ENCODE data around the gene SYNPO2L. TPM values are rescaled to one million over a fixed set of nuclear protein-coding genes. Genes with fewer than 3 reads are reported as not detected.
A peak's percentile ranks its signal among the peaks of the same experiment; 100 is the strongest.

Gene SYNPO2L
- total RNA-seq, 1 experiment from 2014 or later = 0.16 TPM

- intact Hi-C loops (cut with micrococcal nuclease; ENCODE audit: unreplicated experiment) = no loop called here
- no peak for DNase-seq
- ChIA-PET POLR2A (no interaction called here), CTCF (no interaction called here)
- Histone ChIP-seq H3K36me3 (ENCODE audit: control insufficient read depth, insufficient read depth, low read length) (no peaks in the 10 kb centered on the region), H3K4me1 (peaks cover 34% of the 10 kb centered on the region), H3K9me3 (no peaks in the 10 kb centered on the region), H3K4me3 (ENCODE audit: low read depth, low read length) (no peak overlapping the region), H3K27me3 (replicated peaks; ENCODE audit: control insufficient read depth, insufficient read depth, low read length) (no peaks in the 10 kb centered on the region)
- BruUV-seq (replicated peaks) = no TSS peak
- Mint-ChIP-seq H3K4me1 (ENCODE audit: low read depth, unreplicated experiment) (peaks cover 18% of the 10 kb centered on the region), H3K36me3 (ENCODE audit: insufficient read depth, unreplicated experiment) (no peaks in the 10 kb centered on the region), H3K4me3 (ENCODE audit: unreplicated experiment) (no peak overlapping the region), H3K9me3 (ENCODE audit: unreplicated experiment) (no peaks in the 10 kb centered on the region), H3K27ac (ENCODE audit: unreplicated experiment) (no peak overlapping the region), H3K27me3 (ENCODE audit: insufficient read depth, unreplicated experiment) (no peaks in the 10 kb centered on the region)
- TF ChIP-seq, protein P1, sequence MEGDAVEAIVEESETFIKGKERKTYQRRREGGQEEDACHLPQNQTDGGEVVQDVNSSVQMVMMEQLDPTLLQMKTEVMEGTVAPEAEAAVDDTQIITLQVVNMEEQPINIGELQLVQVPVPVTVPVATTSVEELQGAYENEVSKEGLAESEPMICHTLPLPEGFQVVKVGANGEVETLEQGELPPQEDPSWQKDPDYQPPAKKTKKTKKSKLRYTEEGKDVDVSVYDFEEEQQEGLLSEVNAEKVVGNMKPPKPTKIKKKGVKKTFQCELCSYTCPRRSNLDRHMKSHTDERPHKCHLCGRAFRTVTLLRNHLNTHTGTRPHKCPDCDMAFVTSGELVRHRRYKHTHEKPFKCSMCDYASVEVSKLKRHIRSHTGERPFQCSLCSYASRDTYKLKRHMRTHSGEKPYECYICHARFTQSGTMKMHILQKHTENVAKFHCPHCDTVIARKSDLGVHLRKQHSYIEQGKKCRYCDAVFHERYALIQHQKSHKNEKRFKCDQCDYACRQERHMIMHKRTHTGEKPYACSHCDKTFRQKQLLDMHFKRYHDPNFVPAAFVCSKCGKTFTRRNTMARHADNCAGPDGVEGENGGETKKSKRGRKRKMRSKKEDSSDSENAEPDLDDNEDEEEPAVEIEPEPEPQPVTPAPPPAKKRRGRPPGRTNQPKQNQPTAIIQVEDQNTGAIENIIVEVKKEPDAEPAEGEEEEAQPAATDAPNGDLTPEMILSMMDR (IDR thresholded peaks at IDR 0.05; ENCODE audit: insufficient read depth in 1 of 2, low read depth in 1 of 2, low read length in 1 of 2, severe bottlenecking in 1 of 2, unreplicated experiment in 1 of 2) = no peak
Observed at GRCh38 chr10:73653195-73653594, 2.6 kb downstream of the SYNPO2L start.

DNA sequence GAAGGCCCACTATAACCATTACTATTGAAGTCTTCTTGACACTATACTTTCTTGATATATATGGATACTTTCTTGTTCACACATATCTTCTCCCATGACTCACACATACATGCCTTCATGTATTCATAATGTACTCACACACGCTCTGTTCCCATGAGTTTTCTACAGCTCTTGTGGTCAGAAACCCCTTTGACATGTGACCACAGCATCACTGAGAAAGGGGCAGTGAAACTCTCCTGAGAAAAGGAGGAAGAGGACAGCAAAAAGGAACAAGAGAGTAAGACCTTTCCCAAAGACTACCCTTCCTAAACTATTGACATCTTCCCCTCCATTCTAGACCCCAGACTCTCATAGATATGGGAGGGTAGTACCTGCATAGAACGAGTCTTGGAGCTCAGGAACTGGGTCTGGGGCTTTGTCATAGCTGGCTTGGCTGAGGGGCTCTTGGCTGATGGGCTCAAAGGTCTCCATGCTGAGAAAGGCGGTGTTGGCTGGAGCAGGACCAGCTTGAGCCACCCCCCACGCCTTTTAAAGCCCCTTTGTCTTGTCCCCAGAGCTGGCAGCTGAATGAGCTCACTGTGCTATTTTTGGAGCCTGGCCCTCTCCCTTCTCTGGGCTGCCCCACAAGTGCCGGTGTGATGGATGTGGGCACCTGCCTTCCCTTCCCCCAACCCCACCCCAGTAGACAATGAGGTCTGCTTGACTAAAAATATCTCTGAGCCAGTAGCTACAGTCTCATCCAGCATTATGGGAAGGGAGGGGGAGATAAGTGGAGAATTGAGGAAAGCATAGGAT lies 5.1 kb downstream of the SYNPO2L start:
- H3K4me1 Mint-ChIP-seq (ENCODE audit: low read depth, unreplicated experiment) = peaks cover 27% of the 10 kb centered on the region
- no peak overlapping the region for H3K4me3 ChIP-seq (ENCODE audit: low read depth, low read length)
- no peaks in the 10 kb centered on the region for H3K27me3 Mint-ChIP-seq (ENCODE audit: insufficient read depth, unreplicated experiment)
- no peaks in the 10 kb centered on the region for H3K36me3 Mint-ChIP-seq (ENCODE audit: insufficient read depth, unreplicated experiment)
- intact Hi-C loops (cut with micrococcal nuclease; ENCODE audit: unreplicated experiment) = no loop called here
- H3K9me3 ChIP-seq = no peaks in the 10 kb centered on the region
- no peaks in the 10 kb centered on the region for H3K27me3 ChIP-seq (replicated peaks; ENCODE audit: control insufficient read depth, insufficient read depth, low read length)
- H3K36me3 ChIP-seq (ENCODE audit: control insufficient read depth, insufficient read depth, low read length) = no peaks in the 10 kb centered on the region
- ChIA-PET POLR2A (no interaction called here), CTCF (interaction anchor here (0.6 to 2.9 kb wide), 3 partner anchors 121 to 137 kb away, joined by 3 to 15 read pairs (median 6); no protein-coding TSS in a partner anchor)
- no TSS peak for BruUV-seq (replicated peaks)
- no peak overlapping the region for H3K4me3 Mint-ChIP-seq (ENCODE audit: unreplicated experiment)
- TF ChIP-seq, protein P1 (IDR thresholded peaks at IDR 0.05; ENCODE audit: insufficient read depth in 1 of 2, low read depth in 1 of 2, low read length in 1 of 2, severe bottlenecking in 1 of 2, unreplicated experiment in 1 of 2) = no peak
- no peak for DNase-seq
- H3K4me1 ChIP-seq = peaks cover 41% of the 10 kb centered on the region
- peak overlapping the region; percentile 61 for H3K27ac Mint-ChIP-seq (ENCODE audit: unreplicated experiment)
- no peaks in the 10 kb centered on the region for H3K9me3 Mint-ChIP-seq (ENCODE audit: unreplicated experiment)

DNA sequence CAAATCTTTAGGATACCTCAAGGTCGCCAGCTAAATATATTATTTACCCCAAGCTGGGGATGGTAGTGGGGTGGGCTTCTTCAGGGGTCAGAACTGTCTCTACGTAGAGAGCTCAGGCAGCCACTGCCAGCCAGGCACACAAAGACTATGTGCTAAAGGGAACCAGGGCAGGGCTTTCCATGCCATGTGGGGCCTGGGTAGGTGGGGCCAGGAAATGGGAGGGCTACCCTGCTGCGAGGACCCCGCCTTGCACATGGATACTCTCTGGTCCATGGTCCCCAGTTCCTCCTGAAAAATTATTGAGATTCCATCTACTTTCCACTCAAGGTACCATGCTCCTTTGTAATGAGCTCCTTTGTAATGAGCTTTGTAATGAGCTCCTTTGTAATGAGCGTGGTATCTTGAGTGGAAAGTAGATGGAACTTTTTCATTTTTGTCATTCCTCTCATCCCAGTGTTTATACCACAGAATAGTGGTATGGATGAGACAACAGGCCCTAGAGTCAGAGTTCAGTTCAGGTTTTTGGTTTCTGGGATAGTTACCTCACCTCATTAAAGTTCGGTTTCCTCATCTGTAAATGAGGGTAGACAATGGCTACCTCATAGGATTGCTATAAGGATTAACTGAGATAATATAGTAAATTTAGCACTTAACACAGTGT lies 5.8 kb downstream of the SYNPO2L start:
- H3K4me3 ChIP-seq (ENCODE audit: low read depth, low read length) = no peak overlapping the region
- peak overlapping the region; percentile 0 for H3K27ac Mint-ChIP-seq (ENCODE audit: unreplicated experiment)
- CTCF ChIA-PET = interaction anchor here (0.5 to 2.9 kb wide), 2 partner anchors 23 to 120 kb away, joined by 3 to 15 read pairs; no protein-coding TSS in a partner anchor

More for the DNA sequence above, 5.8 kb downstream of the SYNPO2L start:
- BruUV-seq (replicated peaks) = no TSS peak
- Histone ChIP-seq H3K27me3 (replicated peaks; ENCODE audit: control insufficient read depth, insufficient read depth, low read length) (no peaks in the 10 kb centered on the region), H3K4me1 (peaks cover 41% of the 10 kb centered on the region), H3K36me3 (ENCODE audit: control insufficient read depth, insufficient read depth, low read length) (no peaks in the 10 kb centered on the region), H3K9me3 (no peaks in the 10 kb centered on the region)
- no peak overlapping the region for H3K4me3 Mint-ChIP-seq (ENCODE audit: unreplicated experiment)
- H3K27me3 Mint-ChIP-seq (ENCODE audit: insufficient read depth, unreplicated experiment) = no peaks in the 10 kb centered on the region
- no peak for DNase-seq
- intact Hi-C loops (cut with micrococcal nuclease; ENCODE audit: unreplicated experiment) = loop anchor here (10.0 kb wide), 1 partner anchor 235 kb away; the partner anchor contains the start of gene ANXA7
- POLR2A ChIA-PET = no interaction called here
- peaks cover 4% of the 10 kb centered on the region for H3K36me3 Mint-ChIP-seq (ENCODE audit: insufficient read depth, unreplicated experiment)
- TF ChIP-seq, protein P1 (IDR thresholded peaks at IDR 0.05; ENCODE audit: insufficient read depth in 1 of 2, low read depth in 1 of 2, low read length in 1 of 2, severe bottlenecking in 1 of 2, unreplicated experiment in 1 of 2) = no peak
- H3K9me3 Mint-ChIP-seq (ENCODE audit: unreplicated experiment) = no peaks in the 10 kb centered on the region
- peaks cover 35% of the 10 kb centered on the region for H3K4me1 Mint-ChIP-seq (ENCODE audit: low read depth, unreplicated experiment)
